ENCODE measurements around the gene PACRG.

GRCh38 chr6:162750776-162751175 is 23.0 kb downstream of the PACRG start:
- TF ChIP-seq CTCF (IDR thresholded peaks at IDR 0.05 in 4 of 5, conservative IDR thresholded peaks at IDR 0.05 in 1 of 5) (no peak), POLR2A (IDR thresholded peaks at IDR 0.05) (no peak)

Data from gastrocnemius medialis (tissue), 4 donors.